Lower leg skin (tissue), 3 donors: ENCODE results near the gene FZD10.

Experiments
- CTCF ChIP-seq, 3 donors: fragments of 450-650 bp; IDR thresholded peaks; one replicate each; pipeline ENCODE4 v1.5.1; 2016; ENCODE audit warnings: antibody characterized with exemption in 3 of 3, mild to moderate bottlenecking in 3 of 3, moderate library complexity in 2 of 3
- POLR2A ChIP-seq, 2 donors: fragments of 450-650 bp; IDR thresholded peaks; one replicate each; pipeline ENCODE4 v1.6.1; 2016 to 2017; ENCODE audit warnings: antibody characterized with exemption in 2 of 2, mild to moderate bottlenecking in 1 of 2, moderate library complexity in 1 of 2

- TF ChIP-seq CTCF (IDR thresholded peaks at IDR 0.05) (no peak), POLR2A (IDR thresholded peaks at IDR 0.05) (no peak)
These were observed 6.7 kb upstream of the FZD10 start for GRCh38 chr12:130155416-130156073.
